Measurements from ENCODE around the gene CEP112. TPM values are rescaled to one million over a fixed set of nuclear protein-coding genes. Genes with fewer than 3 reads are reported as not detected.

CEP112 gene
- total RNA-seq, 1 donor from 2014 or later = 13.9 TPM

GRCh38 chr17:66220079-66220835 lies 28.3 kb upstream of the CEP112 start:
- no peak overlapping the region for H3K9ac ChIP-seq (ENCODE audit: low read length)
- H3K4me1 Mint-ChIP-seq (ENCODE audit: low read depth, unreplicated experiment) = peaks cover 2% of the 10 kb centered on the region
- no peaks in the 10 kb centered on the region for H3K79me2 ChIP-seq (ENCODE audit: insufficient read depth, low read length)
- H3K36me3 Mint-ChIP-seq (ENCODE audit: low read depth, unreplicated experiment) = no peaks in the 10 kb centered on the region
- H3K27ac ChIP-seq (ENCODE audit: low read depth, low read length) = no peak overlapping the region
- no peak overlapping the region for H3K27ac Mint-ChIP-seq (ENCODE audit: unreplicated experiment)
- H3K4me3 Mint-ChIP-seq (ENCODE audit: unreplicated experiment) = no peak overlapping the region
- peaks cover 5% of the 10 kb centered on the region for H3K4me1 ChIP-seq (ENCODE audit: insufficient read depth, low read length)
- TF ChIP-seq CTCF (IDR thresholded peaks at IDR 0.05; ENCODE audit: insufficient read depth, low read depth, low read length) (no peak), EZH2 (IDR thresholded peaks at IDR 0.05; ENCODE audit: insufficient read depth, low read length) (no peak)
- H3K27me3 ChIP-seq (ENCODE audit: insufficient read depth, low read length) = peaks cover 8% of the 10 kb centered on the region
- no peak overlapping the region for H3K4me3 ChIP-seq (ENCODE audit: insufficient read depth, low read depth, low read length)
- no peaks in the 10 kb centered on the region for H3K36me3 ChIP-seq (ENCODE audit: insufficient read depth, low read length)
- no peaks in the 10 kb centered on the region for H3K9me3 Mint-ChIP-seq (ENCODE audit: unreplicated experiment)
- H3K27me3 Mint-ChIP-seq (ENCODE audit: low read depth, unreplicated experiment) = peaks cover 17% of the 10 kb centered on the region
- no peak overlapping the region for H3K4me2 ChIP-seq (ENCODE audit: low read length)
- no peak for DNase-seq (ENCODE audit: low read depth)
- no peak overlapping the region for H2AFZ ChIP-seq (ENCODE audit: low read depth, low read length)
- H4K20me1 ChIP-seq (ENCODE audit: insufficient read depth, low read length) = no peaks in the 10 kb centered on the region
- no peak for FAIRE-seq
- no peaks in the 10 kb centered on the region for H3K9me3 ChIP-seq (ENCODE audit: insufficient read depth, low read depth, low read length)

- no peak for FAIRE-seq
- H3K4me1 Mint-ChIP-seq (ENCODE audit: low read depth, unreplicated experiment) = no peaks in the 10 kb centered on the region
- no peak overlapping the region for H3K4me2 ChIP-seq (ENCODE audit: low read length)
Observed at GRCh38 chr17:66215529-66215911, 23.6 kb upstream of the CEP112 start.

More at GRCh38 chr17:66215529-66215911, 23.6 kb upstream of the CEP112 start:
- Histone ChIP-seq H3K27me3 (ENCODE audit: insufficient read depth, low read length) (no peaks in the 10 kb centered on the region), H3K9me3 (ENCODE audit: insufficient read depth, low read depth, low read length) (no peaks in the 10 kb centered on the region), H4K20me1 (ENCODE audit: insufficient read depth, low read length) (no peaks in the 10 kb centered on the region), H3K4me3 (ENCODE audit: insufficient read depth, low read depth, low read length) (no peak overlapping the region), H3K9ac (ENCODE audit: low read length) (no peak overlapping the region), H3K4me1 (ENCODE audit: insufficient read depth, low read length) (no peaks in the 10 kb centered on the region), H3K27ac (ENCODE audit: low read depth, low read length) (no peak overlapping the region), H3K36me3 (ENCODE audit: insufficient read depth, low read length) (no peaks in the 10 kb centered on the region), H2AFZ (ENCODE audit: low read depth, low read length) (no peak overlapping the region), H3K79me2 (ENCODE audit: insufficient read depth, low read length) (no peaks in the 10 kb centered on the region)
- no peak for DNase-seq (ENCODE audit: low read depth)
- Mint-ChIP-seq H3K4me3 (ENCODE audit: unreplicated experiment) (no peak overlapping the region), H3K36me3 (ENCODE audit: low read depth, unreplicated experiment) (no peaks in the 10 kb centered on the region), H3K27ac (ENCODE audit: unreplicated experiment) (no peak overlapping the region), H3K9me3 (ENCODE audit: unreplicated experiment) (no peaks in the 10 kb centered on the region), H3K27me3 (ENCODE audit: low read depth, unreplicated experiment) (peaks cover 8% of the 10 kb centered on the region)
- TF ChIP-seq CTCF (IDR thresholded peaks at IDR 0.05; ENCODE audit: insufficient read depth, low read depth, low read length) = no peak
- no peak for TF ChIP-seq EZH2 (IDR thresholded peaks at IDR 0.05; ENCODE audit: insufficient read depth, low read length)

Data from astrocyte (in vitro differentiated cells and primary cell).